Measurements from ENCODE around the gene ANKRD40.

Gene ANKRD40

DNA sequence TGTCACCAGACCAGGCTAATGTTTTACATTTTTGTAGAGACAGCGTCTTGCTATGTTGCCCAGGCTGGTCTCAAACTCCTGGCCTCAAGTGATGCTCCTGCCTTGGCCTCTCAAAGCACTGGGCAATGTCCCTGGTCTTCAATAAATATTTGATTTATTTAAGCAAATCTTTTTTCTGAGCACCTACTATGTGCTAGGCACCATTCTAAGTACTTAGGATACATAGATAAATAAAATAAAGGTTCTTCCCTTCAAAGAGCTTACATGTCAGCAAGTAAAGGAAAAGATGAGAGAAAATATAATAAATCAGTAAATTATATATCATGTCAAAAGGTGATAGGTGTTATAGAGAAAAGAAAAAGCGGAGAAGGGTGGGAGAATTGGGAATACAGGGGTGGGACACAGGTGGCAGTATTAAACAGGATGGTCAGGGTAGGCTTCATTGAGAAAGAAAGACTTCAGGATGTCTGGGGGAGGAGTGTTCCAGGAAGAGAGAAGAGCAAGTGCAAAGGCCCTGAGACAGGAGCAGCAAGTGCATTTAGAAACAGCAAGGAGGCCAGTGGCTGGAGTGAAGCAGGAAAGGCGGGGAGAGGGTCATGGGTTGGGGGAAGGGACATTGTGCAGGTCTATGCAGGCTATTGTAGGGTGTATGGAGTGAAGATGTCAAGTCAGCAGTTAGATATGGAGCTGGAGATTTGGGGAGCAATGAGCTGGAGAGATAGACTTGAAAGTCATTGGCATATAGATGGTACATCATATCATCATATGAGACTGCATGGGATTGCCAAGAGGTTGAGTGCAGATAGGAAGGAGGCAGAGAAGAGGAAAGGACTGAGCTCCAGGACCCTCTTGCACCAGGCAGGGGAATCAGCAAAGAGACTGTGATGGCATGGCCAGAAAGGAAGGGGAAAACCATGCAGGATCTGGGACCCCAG, 61.7 kb downstream of the ANKRD40 start:
- DNase-seq: no peak

Data from T-helper 1 cell (primary cell).